Hepatocyte (in vitro differentiated cells): ENCODE results near the gene CENPA. TPM values are rescaled to one million over a fixed set of nuclear protein-coding genes. Genes with fewer than 3 reads are reported as not detected.
A peak's percentile ranks its signal among the peaks of the same experiment; 100 is the strongest.

ENCODE experiments used
- DNase-seq: peaks from one replicate; pipeline ENCODE4 v3.0.0-alpha.2; 2016; ENCODE audit warnings: low spot score
- H2AFZ ChIP-seq: fragments of 200-600 bp; sonication (generic); 2 replicates; pipeline ENCODE4 v1.6.0; 2016; ENCODE audit warnings: antibody characterized with exemption, mild to moderate bottlenecking
- H3K27ac ChIP-seq: fragments of 200-600 bp; sonication (generic); 2 replicates; pipeline ENCODE4 v1.5.1; 2016; ENCODE audit warnings: mild to moderate bottlenecking
- H3K27me3 ChIP-seq: fragments of 200-600 bp; sonication (generic); 2 replicates; pipeline ENCODE4 v1.6.1; 2016
- H3K36me3 ChIP-seq: fragments of 200-600 bp; sonication (generic); replicated peaks from 2 replicates; pipeline ENCODE4 v1.5.1; 2016; ENCODE audit warnings: low read depth; ENCODE audit not compliant: insufficient read depth
- H3K4me1 ChIP-seq: fragments of 200-600 bp; sonication (generic); 2 replicates; pipeline ENCODE4 v1.5.1; 2016; ENCODE audit warnings: mild to moderate bottlenecking, moderate library complexity; ENCODE audit not compliant: insufficient read depth
- H3K4me2 ChIP-seq: fragments of 200-600 bp; sonication (generic); 2 replicates; pipeline ENCODE4 v1.6.0; 2016
- H3K4me3 ChIP-seq: fragments of 200-600 bp; sonication (generic); 2 replicates; pipeline ENCODE4 v1.5.1; 2016; ENCODE audit warnings: mild to moderate bottlenecking
- H3K79me2 ChIP-seq: fragments of 200-600 bp; sonication (generic); 2 replicates; pipeline ENCODE4 v1.6.0; 2017; ENCODE audit warnings: mild to moderate bottlenecking
- H3K9me2 ChIP-seq: fragments of 200-600 bp; sonication (generic); replicated peaks from 2 replicates; pipeline ENCODE4 v1.6.0; 2017; ENCODE audit warnings: mild to moderate bottlenecking; ENCODE audit not compliant: insufficient read depth
- H3K9me3 ChIP-seq: fragments of 200-600 bp; sonication (generic); 2 replicates; pipeline ENCODE4 v1.5.1; 2016; ENCODE audit warnings: low read depth, mild to moderate bottlenecking
- H4K20me1 ChIP-seq: fragments of 200-600 bp; sonication (generic); 2 replicates; pipeline ENCODE4 v1.6.0; 2016; ENCODE audit warnings: mild to moderate bottlenecking; ENCODE audit not compliant: insufficient read depth, poor library complexity, severe bottlenecking
- EZH2 ChIP-seq: fragments of 200-600 bp; sonication (generic); IDR thresholded peaks from 2 replicates; pipeline ENCODE4 v1.6.1; 2016; ENCODE audit warnings: antibody characterized with exemption, mild to moderate bottlenecking, borderline replicate concordance
- EZH2phosphoT487 ChIP-seq: fragments of 200-600 bp; sonication (generic); IDR thresholded peaks from one replicate; pipeline ENCODE4 v1.6.1; 2018; ENCODE audit warnings: antibody characterized with exemption, mild to moderate bottlenecking, low read depth, moderate library complexity; ENCODE audit not compliant: unreplicated experiment, severe bottlenecking
- WGBS: methylation state at CpG from one replicate; pipeline ENCODE4 v1.1.6; 2016; ENCODE audit warnings: low lambda C conversion rate; ENCODE audit errors: missing lambda C conversion rate; 5-methylcytosine and 5-hydroxymethylcytosine counted together
- polyA plus RNA-seq: library from polyadenylated mRNA; unstranded; fragments of >200 nt; fragmentation: Nextera tagmentation; extraction: Ambion mirVana; gene quantifications from 2 replicates; pipeline ENCODE4 v1.2.1, GENCODE V29; 2016
- total RNA-seq: library from RNA; depleted of rRNA; stranded (reverse); fragments of >200 nt; gene quantifications from 2 replicates; pipeline ENCODE4 v1.2.3, GENCODE V29; 2014
- TF ChIP-seq, protein P1 (sequence below): fragments of 200-600 bp; sonication (generic); IDR thresholded peaks from 2 replicates; pipeline ENCODE4 v1.5.1; 2016; ENCODE audit warnings: antibody characterized with exemption, mild to moderate bottlenecking; ENCODE audit not compliant: poor library complexity

CENPA gene
- total and polyA plus RNA-seq, 2 experiments from 2014 or later: 1.7 to 5.5 TPM

- Histone ChIP-seq H3K79me2 (no peaks in the 10 kb centered on the region), H2AFZ (no peak overlapping the region), H4K20me1 (no peaks in the 10 kb centered on the region), H3K4me1 (peaks cover 9% of the 10 kb centered on the region), H3K9me3 (no peaks in the 10 kb centered on the region), H3K27me3 (no peaks in the 10 kb centered on the region), H3K4me2 (no peak overlapping the region), H3K27ac (no peak overlapping the region), H3K9me2 (no peaks in the 10 kb centered on the region), H3K4me3 (no peak overlapping the region), H3K36me3 (no peaks in the 10 kb centered on the region)
- TF ChIP-seq, protein P1, sequence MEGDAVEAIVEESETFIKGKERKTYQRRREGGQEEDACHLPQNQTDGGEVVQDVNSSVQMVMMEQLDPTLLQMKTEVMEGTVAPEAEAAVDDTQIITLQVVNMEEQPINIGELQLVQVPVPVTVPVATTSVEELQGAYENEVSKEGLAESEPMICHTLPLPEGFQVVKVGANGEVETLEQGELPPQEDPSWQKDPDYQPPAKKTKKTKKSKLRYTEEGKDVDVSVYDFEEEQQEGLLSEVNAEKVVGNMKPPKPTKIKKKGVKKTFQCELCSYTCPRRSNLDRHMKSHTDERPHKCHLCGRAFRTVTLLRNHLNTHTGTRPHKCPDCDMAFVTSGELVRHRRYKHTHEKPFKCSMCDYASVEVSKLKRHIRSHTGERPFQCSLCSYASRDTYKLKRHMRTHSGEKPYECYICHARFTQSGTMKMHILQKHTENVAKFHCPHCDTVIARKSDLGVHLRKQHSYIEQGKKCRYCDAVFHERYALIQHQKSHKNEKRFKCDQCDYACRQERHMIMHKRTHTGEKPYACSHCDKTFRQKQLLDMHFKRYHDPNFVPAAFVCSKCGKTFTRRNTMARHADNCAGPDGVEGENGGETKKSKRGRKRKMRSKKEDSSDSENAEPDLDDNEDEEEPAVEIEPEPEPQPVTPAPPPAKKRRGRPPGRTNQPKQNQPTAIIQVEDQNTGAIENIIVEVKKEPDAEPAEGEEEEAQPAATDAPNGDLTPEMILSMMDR: no peak
- TF ChIP-seq EZH2phosphoT487 (no peak), EZH2 (no peak)
- no peak for DNase-seq
- WGBS: 88% methylated on average over 5 of the region's 5 CpGs
Observed at GRCh38 chr2:26756337-26756736, 29.5 kb upstream of the CENPA start.

- H3K4me1 ChIP-seq: peaks cover 9% of the 10 kb centered on the region
- WGBS: 48% methylated on average over 6 of the region's 6 CpGs
- TF ChIP-seq EZH2 (no peak), EZH2phosphoT487 (no peak)
- TF ChIP-seq, protein P1: no peak
- no peaks in the 10 kb centered on the region for H3K36me3 ChIP-seq
- no peaks in the 10 kb centered on the region for H3K27me3 ChIP-seq
- H3K9me3 ChIP-seq: no peaks in the 10 kb centered on the region
- DNase-seq: peak; percentile 77
- no peaks in the 10 kb centered on the region for H3K79me2 ChIP-seq
- peak overlapping the region; percentile 13 for H3K4me2 ChIP-seq
- no peak overlapping the region for H2AFZ ChIP-seq
- no peaks in the 10 kb centered on the region for H4K20me1 ChIP-seq
- H3K9me2 ChIP-seq: no peaks in the 10 kb centered on the region
- no peak overlapping the region for H3K4me3 ChIP-seq
- H3K27ac ChIP-seq: peak overlapping the region; percentile 86
Observed at GRCh38 chr2:26757873-26758789, 27.7 kb upstream of the CENPA start.

DNA sequence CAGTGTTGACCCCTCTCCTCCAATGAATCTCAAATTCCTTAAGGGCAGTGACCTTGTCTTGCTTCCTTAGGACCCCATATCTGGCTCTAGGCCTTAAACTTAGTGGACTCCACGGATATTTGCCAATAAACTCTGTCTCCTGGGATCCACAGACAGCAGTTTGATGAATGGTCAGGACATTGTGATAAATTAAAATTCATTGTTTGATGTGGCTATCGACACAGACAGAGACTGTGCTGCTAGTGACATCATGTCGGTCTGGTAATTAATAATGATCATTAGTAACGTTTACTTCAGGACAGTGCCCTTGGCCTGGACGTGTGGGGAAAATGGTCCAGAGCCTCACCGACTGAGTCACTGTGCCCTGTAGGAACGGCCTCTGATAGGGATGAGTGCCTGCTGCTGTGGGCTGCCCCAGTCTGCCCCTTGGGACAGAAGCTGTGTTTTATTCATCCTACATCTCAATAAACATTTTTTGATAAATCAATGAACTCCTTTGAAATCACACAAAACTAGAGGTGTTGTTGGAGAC lies 27.0 kb upstream of the CENPA start:
- 71% methylated on average over 7 of the region's 7 CpGs for WGBS
- peak overlapping the region; percentile 13 for H3K4me2 ChIP-seq

More for the DNA sequence above, 27.0 kb upstream of the CENPA start:
- no peaks in the 10 kb centered on the region for H4K20me1 ChIP-seq
- H3K79me2 ChIP-seq: peaks cover 4% of the 10 kb centered on the region
- no peaks in the 10 kb centered on the region for H3K9me3 ChIP-seq
- no peaks in the 10 kb centered on the region for H3K9me2 ChIP-seq
- H3K27me3 ChIP-seq: no peaks in the 10 kb centered on the region
- peaks cover 9% of the 10 kb centered on the region for H3K4me1 ChIP-seq
- peak overlapping the region; percentile 86 for H3K27ac ChIP-seq
- H3K36me3 ChIP-seq: no peaks in the 10 kb centered on the region
- no peak for TF ChIP-seq EZH2phosphoT487
- TF ChIP-seq, protein P1: no peak
- TF ChIP-seq EZH2: no peak
- no peak overlapping the region for H2AFZ ChIP-seq
- no peak for DNase-seq
- H3K4me3 ChIP-seq: no peak overlapping the region
